Activated naive CD8-positive, alpha-beta T cell (primary cell): Measurements from ENCODE around the gene BPIFB6.

ENCODE experiments used
- H3K27ac Mint-ChIP-seq: one replicate; pipeline ENCODE4 v1.8.0; 2021; ENCODE audit warnings: mixed read lengths
- H3K27me3 Mint-ChIP-seq: one replicate; pipeline ENCODE4 v1.8.0; 2021; ENCODE audit warnings: mixed read lengths
- H3K36me3 Mint-ChIP-seq: one replicate; pipeline ENCODE4 v1.8.0; 2021; ENCODE audit warnings: mixed read lengths
- H3K4me1 Mint-ChIP-seq: one replicate; pipeline ENCODE4 v1.8.0; 2021; ENCODE audit warnings: low read depth, mixed read lengths
- H3K4me3 Mint-ChIP-seq: one replicate; pipeline ENCODE4 v1.8.0; 2021; ENCODE audit warnings: mild to moderate bottlenecking, mixed read lengths
- H3K9me3 Mint-ChIP-seq: one replicate; pipeline ENCODE4 v1.8.0; 2021; ENCODE audit warnings: low read depth, mixed read lengths

The BPIFB6 gene

DNA sequence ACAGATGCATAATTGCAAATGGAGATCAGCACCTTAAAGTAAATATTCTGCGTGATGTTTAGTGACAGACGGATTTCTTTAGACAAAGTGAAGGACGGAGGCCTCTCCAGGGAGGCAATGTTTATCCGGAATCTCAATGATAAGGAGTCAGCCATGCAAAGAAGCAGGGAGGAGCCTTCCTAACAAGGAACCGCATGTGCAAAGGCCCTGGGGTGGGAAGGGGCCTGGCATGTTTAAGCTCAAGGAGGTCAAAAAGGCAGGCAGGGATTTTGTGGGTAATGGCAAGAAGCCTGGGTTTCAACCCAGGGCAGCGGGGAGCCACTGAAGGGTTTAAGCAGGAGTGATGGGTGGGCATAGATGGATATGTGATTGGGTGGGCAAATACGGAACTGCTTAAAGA, 22.9 kb downstream of the BPIFB6 start:
- H3K27ac Mint-ChIP-seq: no peak overlapping the region

DNA sequence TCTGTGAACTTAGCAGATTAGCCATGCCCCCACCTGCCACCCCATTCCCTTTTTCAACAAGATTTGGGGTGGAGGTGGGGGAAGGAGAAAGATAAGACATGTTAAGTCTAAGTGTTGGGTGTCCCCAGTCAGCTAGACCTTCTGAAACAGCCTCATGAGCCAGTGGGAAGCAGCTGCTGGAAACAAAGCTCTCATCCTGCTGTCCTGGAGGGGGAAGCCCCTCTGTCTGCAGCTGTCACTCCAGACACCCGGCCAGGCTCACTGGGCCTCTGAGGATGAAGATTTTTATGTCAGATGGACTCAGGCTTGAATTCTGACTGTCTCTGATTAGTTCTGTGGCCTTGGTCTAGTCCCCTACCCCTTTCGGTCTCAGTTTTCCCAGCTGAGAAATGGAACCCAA, 23.3 kb downstream of the BPIFB6 start:
- H3K4me1 Mint-ChIP-seq: no peaks in the 10 kb centered on the region
- H3K9me3 Mint-ChIP-seq: no peaks in the 10 kb centered on the region
- no peak overlapping the region for H3K4me3 Mint-ChIP-seq
- no peak overlapping the region for H3K27ac Mint-ChIP-seq
- no peaks in the 10 kb centered on the region for H3K27me3 Mint-ChIP-seq
- no peaks in the 10 kb centered on the region for H3K36me3 Mint-ChIP-seq

More for the DNA sequence above, 22.9 kb downstream of the BPIFB6 start:
- H3K36me3 Mint-ChIP-seq: no peaks in the 10 kb centered on the region
- no peaks in the 10 kb centered on the region for H3K9me3 Mint-ChIP-seq
- H3K4me1 Mint-ChIP-seq: no peaks in the 10 kb centered on the region
- H3K4me3 Mint-ChIP-seq: no peak overlapping the region
- H3K27me3 Mint-ChIP-seq: no peaks in the 10 kb centered on the region

GRCh38 chr20:33059136-33059535, 27.7 kb downstream of the BPIFB6 start:
- no peaks in the 10 kb centered on the region for H3K4me1 Mint-ChIP-seq
- no peak overlapping the region for H3K4me3 Mint-ChIP-seq
- no peaks in the 10 kb centered on the region for H3K36me3 Mint-ChIP-seq

GRCh38 chr20:33059741-33060390, 28.4 kb downstream of the BPIFB6 start:
- no peak overlapping the region for H3K27ac Mint-ChIP-seq
- H3K4me1 Mint-ChIP-seq: no peaks in the 10 kb centered on the region
- H3K27me3 Mint-ChIP-seq: no peaks in the 10 kb centered on the region
- H3K9me3 Mint-ChIP-seq: no peaks in the 10 kb centered on the region
- no peak overlapping the region for H3K4me3 Mint-ChIP-seq
- no peaks in the 10 kb centered on the region for H3K36me3 Mint-ChIP-seq

More at GRCh38 chr20:33059136-33059535, 27.7 kb downstream of the BPIFB6 start:
- no peaks in the 10 kb centered on the region for H3K9me3 Mint-ChIP-seq
- no peaks in the 10 kb centered on the region for H3K27me3 Mint-ChIP-seq
- H3K27ac Mint-ChIP-seq: no peak overlapping the region

DNA sequence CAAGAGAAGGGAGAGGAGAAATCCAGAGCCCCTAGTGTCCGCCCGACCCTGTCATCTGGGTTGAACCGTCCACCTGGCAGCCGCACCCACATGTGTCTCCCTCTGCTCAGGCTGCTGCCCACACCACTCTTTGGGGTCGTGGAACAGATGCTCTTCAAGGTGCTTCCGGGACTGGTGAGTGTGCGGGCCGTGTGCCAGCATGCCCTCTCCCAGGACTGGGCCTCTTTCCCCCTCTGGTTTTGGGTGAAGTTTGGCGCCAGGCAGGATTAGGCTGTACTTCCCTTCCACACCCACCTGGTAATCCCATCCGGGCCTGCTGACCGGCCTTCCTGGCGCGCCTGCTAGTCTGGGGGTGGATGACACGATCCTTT, 30.2 kb downstream of the BPIFB6 start:
- Mint-ChIP-seq H3K27me3 (no peaks in the 10 kb centered on the region), H3K4me1 (no peaks in the 10 kb centered on the region), H3K4me3 (no peak overlapping the region), H3K9me3 (no peaks in the 10 kb centered on the region), H3K27ac (no peak overlapping the region), H3K36me3 (no peaks in the 10 kb centered on the region)

DNA sequence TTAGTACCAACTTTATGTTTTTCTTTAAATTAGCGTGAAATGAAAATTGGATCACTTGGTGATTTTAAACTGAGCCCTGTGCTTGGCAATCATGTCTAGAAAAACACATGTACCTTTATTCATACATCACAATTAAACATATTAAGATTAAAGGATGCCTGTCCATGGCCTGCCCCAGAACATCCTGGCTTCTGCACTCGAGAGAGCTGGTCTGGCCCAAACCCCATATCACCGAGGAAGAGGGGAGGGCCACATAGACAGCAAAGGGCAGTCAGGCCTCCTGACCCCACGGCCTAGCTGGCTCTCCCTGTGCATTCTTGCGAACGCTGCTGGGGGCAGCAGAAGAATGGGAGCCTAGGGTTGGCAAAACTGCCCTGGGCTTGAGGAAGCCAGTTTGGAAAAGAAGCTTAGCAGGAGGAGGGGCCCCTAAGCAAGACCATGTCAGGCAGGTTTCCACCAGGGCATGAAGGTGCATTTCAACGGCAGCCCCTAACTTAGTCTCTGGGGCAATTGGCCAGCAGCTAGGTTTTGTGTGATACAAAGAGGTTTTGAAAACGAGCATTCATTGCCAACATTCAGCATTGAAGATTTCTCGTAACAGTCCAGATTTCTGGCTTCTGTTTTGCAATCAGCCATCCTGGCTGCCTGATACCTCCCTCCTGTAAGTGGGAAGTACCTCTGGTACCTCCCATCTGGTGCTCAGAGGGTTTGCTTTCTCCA, 30.8 kb downstream of the BPIFB6 start:
- Mint-ChIP-seq H3K36me3 (no peaks in the 10 kb centered on the region), H3K9me3 (no peaks in the 10 kb centered on the region), H3K27me3 (no peaks in the 10 kb centered on the region), H3K4me1 (no peaks in the 10 kb centered on the region), H3K27ac (no peak overlapping the region), H3K4me3 (no peak overlapping the region)

- Mint-ChIP-seq H3K9me3 (no peaks in the 10 kb centered on the region), H3K36me3 (no peaks in the 10 kb centered on the region), H3K4me3 (no peak overlapping the region), H3K4me1 (no peaks in the 10 kb centered on the region), H3K27me3 (no peaks in the 10 kb centered on the region), H3K27ac (no peak overlapping the region)
These were observed 31.3 kb downstream of the BPIFB6 start for GRCh38 chr20:33062825-33063149.

- no peaks in the 10 kb centered on the region for H3K36me3 Mint-ChIP-seq
- no peak overlapping the region for H3K4me3 Mint-ChIP-seq
- no peak overlapping the region for H3K27ac Mint-ChIP-seq
- no peaks in the 10 kb centered on the region for H3K9me3 Mint-ChIP-seq
- peaks cover 3% of the 10 kb centered on the region for H3K4me1 Mint-ChIP-seq
- H3K27me3 Mint-ChIP-seq: no peaks in the 10 kb centered on the region
These were observed 31.8 kb downstream of the BPIFB6 start for GRCh38 chr20:33063271-33063670.

GRCh38 chr20:33064572-33065287, 33.3 kb downstream of the BPIFB6 start:
- Mint-ChIP-seq H3K9me3 (no peaks in the 10 kb centered on the region), H3K27ac (no peak overlapping the region), H3K4me3 (no peak overlapping the region), H3K27me3 (no peaks in the 10 kb centered on the region), H3K36me3 (no peaks in the 10 kb centered on the region), H3K4me1 (peaks cover 3% of the 10 kb centered on the region)

GRCh38 chr20:33065785-33066184, 34.3 kb downstream of the BPIFB6 start:
- H3K9me3 Mint-ChIP-seq: no peaks in the 10 kb centered on the region
- H3K27me3 Mint-ChIP-seq: no peaks in the 10 kb centered on the region
- H3K27ac Mint-ChIP-seq: no peak overlapping the region
- peaks cover 3% of the 10 kb centered on the region for H3K4me1 Mint-ChIP-seq
- no peak overlapping the region for H3K4me3 Mint-ChIP-seq
- H3K36me3 Mint-ChIP-seq: no peaks in the 10 kb centered on the region

DNA sequence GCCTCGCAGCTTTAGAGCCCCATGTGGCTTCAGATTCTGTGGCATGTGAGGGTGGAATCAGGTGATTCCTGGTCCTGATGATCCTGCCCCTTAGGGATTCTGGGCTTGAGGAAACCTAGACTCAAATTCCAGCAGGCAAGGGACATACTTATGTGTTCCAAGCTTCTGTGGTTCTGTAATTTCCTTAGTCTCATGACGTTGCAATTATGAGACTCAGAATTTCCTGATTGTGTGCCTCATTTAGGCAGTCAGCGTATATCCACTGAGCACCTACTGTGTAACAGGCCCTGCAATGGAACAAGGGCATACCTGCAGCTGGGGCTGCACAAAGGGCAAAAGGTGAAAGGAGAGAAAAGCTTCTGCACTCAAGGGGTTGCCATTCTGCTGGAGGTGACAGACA, 36.4 kb downstream of the BPIFB6 start:
- Mint-ChIP-seq H3K27ac (no peak overlapping the region), H3K36me3 (no peaks in the 10 kb centered on the region), H3K4me3 (no peak overlapping the region), H3K4me1 (peaks cover 3% of the 10 kb centered on the region), H3K9me3 (no peaks in the 10 kb centered on the region), H3K27me3 (no peaks in the 10 kb centered on the region)

DNA sequence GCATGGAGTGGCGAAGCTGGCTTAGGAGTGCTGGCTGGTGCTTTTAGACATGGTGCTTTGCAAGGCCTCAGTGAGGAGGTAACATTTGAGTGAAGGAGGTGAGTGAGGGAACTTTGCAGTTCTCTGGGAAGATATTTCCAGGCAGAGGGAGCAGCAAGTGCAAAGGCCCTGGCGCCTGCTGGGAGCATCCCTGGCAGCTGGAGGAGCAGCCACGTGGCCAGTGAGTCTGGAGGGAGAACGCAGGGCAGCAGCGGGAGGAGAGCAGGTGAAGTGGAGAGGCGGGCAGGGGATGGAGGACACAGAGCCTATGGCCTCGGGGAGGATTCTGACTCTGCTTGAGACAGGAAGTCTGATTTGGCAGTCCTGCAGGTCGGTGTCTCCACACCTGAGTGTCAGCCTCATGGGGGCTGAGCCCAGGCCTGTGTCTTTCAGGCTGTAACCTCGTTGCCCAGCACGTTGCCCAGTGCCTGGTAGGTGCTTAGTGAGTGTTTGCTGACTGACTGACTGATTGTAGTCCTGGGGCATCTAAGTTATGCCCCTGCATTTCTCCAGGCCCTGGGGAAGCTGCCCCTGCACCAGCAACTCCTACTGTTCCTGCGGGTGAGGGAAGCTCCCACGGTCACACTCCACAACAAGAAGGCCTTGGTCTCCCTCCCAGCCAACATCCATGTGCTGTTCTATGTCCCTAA, 36.9 kb downstream of the BPIFB6 start:
- no peaks in the 10 kb centered on the region for H3K9me3 Mint-ChIP-seq
- peaks cover 3% of the 10 kb centered on the region for H3K4me1 Mint-ChIP-seq
- H3K4me3 Mint-ChIP-seq: no peak overlapping the region
- no peaks in the 10 kb centered on the region for H3K36me3 Mint-ChIP-seq
- no peaks in the 10 kb centered on the region for H3K27me3 Mint-ChIP-seq
- H3K27ac Mint-ChIP-seq: no peak overlapping the region

DNA sequence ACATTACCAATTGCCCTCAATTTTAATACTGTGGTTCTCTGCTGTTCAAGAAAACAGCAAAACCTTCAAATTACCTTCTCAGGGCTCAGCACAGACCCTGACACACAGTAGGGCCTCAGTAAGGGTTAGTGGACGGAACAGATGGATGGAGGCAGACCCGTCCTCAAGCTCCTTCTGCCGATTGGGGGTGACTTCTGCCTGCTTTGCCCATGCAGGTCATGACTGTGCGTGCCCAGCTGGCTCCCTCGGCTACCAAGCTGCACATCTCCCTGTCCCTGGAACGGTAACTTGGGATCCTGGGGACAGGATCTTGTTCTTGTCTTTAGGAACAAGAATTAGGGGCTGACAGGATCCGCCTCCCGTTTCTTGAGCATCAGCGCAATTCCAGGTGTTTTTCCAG, 38.2 kb downstream of the BPIFB6 start:
- no peaks in the 10 kb centered on the region for H3K9me3 Mint-ChIP-seq
- no peak overlapping the region for H3K4me3 Mint-ChIP-seq
- H3K36me3 Mint-ChIP-seq: no peaks in the 10 kb centered on the region
- H3K4me1 Mint-ChIP-seq: peaks cover 3% of the 10 kb centered on the region
- no peaks in the 10 kb centered on the region for H3K27me3 Mint-ChIP-seq
- no peak overlapping the region for H3K27ac Mint-ChIP-seq

DNA sequence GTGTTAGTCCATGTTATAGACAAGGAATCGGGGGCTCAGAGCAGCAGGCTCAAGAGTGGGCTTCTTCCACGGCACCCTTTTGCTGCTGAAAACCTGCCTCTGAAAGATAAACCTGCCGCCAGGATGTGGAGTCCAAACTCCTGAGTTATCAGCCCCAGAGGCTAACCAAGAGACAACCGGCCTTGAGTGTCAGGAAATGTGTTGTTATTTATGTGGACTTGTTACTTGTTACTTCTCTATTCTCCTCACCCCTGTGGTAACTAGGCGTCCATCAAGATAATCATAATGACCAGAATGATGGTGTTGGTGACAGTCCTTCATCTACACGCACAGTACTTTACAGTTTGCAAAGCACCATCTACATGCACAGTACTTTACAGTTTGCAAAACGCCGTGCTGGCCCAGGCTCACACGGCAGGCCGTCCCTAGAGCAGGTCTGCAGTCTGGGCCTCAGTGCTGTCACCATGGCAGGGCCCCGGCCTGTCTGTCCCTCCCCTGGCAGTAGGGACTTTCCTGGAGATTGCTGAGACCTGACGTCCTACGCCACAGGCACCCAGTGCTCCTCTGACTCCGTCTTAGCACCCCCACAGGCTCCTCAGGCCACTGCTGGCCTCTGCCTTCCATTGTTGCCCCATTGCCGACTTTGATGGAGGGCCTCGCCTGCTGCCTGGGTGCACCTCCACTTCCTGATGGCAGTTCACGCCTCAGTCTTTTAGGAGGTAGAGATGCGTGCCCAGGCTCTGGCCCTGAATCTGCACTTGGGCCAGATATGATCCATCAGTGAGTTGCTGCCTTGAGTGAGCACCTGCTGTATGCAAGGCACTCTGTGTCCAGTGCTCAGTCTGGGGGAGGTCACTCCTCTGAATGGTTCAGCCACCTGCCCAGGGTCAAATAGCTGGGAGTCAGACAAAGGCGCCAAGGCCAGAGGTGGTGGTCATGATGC, 38.9 kb downstream of the BPIFB6 start:
- H3K9me3 Mint-ChIP-seq: no peaks in the 10 kb centered on the region
- H3K4me1 Mint-ChIP-seq: peaks cover 3% of the 10 kb centered on the region
- no peak overlapping the region for H3K27ac Mint-ChIP-seq
- no peaks in the 10 kb centered on the region for H3K27me3 Mint-ChIP-seq
- no peaks in the 10 kb centered on the region for H3K36me3 Mint-ChIP-seq
- no peak overlapping the region for H3K4me3 Mint-ChIP-seq
